Cardiac septum (tissue), 1 donor: ENCODE measurements around the gene TCF3. TPM values are rescaled to one million over a fixed set of nuclear protein-coding genes. Genes with fewer than 3 reads are reported as not detected.
"Not testable (repeated sequence)": the region's sequence is repeated elsewhere in the genome, so short reads cannot be mapped to it uniquely, and the experiment has no call there.

Source experiments
- DNase-seq: peaks from one replicate; pipeline ENCODE4 v3.0.0-alpha.2; 2020; ENCODE audit warnings: low spot score
- intact Hi-C: fragments of 100-400 bp; cut with DNase I; formaldehyde crosslinking; loops from one replicate; pipeline ENCODE4 v1.14.0; 2022
- total RNA-seq: library from RNA; stranded (reverse); fragmentation: NEBNext Ultra II Directional; extraction: Animal tissue kit (Norgen Biotek cat#: 25700); gene quantifications from one replicate; pipeline ENCODE4 v1.2.1, GENCODE V29; 2021
- donor health status: DM: no; HTN: no; CAD: no.

TCF3 gene
- total RNA-seq, 1 donor from 2014 or later = 27.7 TPM

DNA sequence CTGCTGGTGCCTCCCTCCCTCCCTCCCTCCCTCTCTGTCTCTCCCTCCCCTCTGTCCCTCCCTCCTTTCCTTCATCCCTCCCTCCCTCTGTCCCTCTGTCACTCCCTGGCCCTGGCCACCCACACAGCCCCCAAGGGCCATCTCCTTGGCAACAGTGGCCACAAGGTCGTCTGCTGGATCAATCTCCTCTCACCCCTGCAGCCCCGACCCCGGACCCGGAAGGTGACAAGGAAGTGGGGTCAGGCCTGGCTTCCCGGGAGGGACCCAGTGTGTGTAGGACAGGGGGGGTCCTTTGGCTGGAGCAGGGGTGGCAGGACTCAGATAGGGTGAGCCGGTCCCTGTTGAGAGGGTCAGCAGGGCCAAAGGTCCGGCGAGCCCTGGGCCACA, 21.9 kb upstream of the TCF3 start:
- DNase-seq = no peak
- intact Hi-C loops = loop anchor here (5.0 kb wide), 3 partner anchors 67 to 127 kb away; partner anchors contain the start of gene UQCR11

- intact Hi-C loops = loop anchor here (5.0 kb wide), 3 partner anchors 66 to 126 kb away; partner anchors contain the start of gene UQCR11
- no peak for DNase-seq
Observed at GRCh38 chr19:1673645-1674292, 21.4 kb upstream of the TCF3 start.

GRCh38 chr19:1672769-1673644, 20.6 kb upstream of the TCF3 start:
- no peak for DNase-seq
- intact Hi-C loops = loop anchor here (5.0 kb wide), 3 partner anchors 66 to 126 kb away; partner anchors contain the start of gene UQCR11

- intact Hi-C loops = loop anchor here (5.0 kb wide), 3 partner anchors 65 to 125 kb away; partner anchors contain the start of gene UQCR11
- no peak for DNase-seq
Observed at GRCh38 chr19:1672038-1672768, 19.8 kb upstream of the TCF3 start.

- no peak for DNase-seq
- intact Hi-C loops = loop anchor here (5.0 kb wide), 3 partner anchors 64 to 124 kb away; partner anchors contain the start of gene UQCR11
Observed at GRCh38 chr19:1671716-1672037, 19.3 kb upstream of the TCF3 start.

- DNase-seq = not testable (repeated sequence)
- intact Hi-C loops = loop anchor here (5.0 kb wide), 3 partner anchors 63 to 123 kb away; partner anchors contain the start of gene UQCR11
Observed at GRCh38 chr19:1670747-1671146, 18.3 kb upstream of the TCF3 start.

DNA sequence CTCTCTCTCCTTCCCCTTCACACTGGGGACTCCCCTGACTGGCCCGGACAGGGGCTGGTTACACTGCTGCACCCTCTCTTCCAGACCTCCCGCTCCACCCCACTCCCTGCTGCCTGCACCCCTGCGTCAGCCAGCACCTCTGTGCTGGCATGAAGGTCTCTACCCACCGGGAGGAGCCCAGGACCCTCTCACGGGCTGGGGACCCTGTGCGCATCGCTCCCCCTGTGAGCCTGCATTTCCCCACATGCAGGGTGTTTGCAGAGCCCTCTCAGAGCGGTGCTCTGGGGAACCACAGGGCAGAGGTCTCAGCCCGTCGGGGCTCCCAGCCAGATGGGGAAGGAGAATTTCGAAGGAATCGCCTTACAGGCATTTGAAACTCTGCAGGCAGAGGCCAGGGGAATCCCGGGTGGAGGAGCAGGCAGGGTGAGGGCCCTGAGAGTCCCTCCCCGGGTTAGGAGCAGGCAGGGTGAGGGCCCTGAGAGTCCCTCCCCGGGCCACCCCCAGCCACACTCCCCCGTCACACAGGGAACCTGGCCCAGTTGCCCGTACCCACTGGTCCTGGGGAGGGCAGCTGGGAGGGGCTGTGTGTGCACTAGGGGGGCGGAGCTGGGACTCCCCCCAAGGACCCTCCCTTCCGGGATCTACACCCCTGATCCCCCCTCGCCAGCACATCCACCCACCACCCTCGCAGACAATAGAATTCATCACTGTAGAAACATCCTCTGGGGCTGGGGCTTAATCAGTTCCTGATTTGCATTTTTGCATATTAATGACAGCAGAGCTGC, 16.3 kb upstream of the TCF3 start:
- DNase-seq = no peak
- intact Hi-C loops = no loop called here

- intact Hi-C loops = no loop called here
- no peak for DNase-seq
Observed at GRCh38 chr19:1668048-1668485, 15.7 kb upstream of the TCF3 start.

- no peak for DNase-seq
- intact Hi-C loops = no loop called here
Observed at GRCh38 chr19:1665565-1666047, 13.2 kb upstream of the TCF3 start.

GRCh38 chr19:1663852-1664251, 11.4 kb upstream of the TCF3 start:
- DNase-seq = no peak

GRCh38 chr19:1663227-1663626, 10.8 kb upstream of the TCF3 start:
- DNase-seq, intact Hi-C loops: not testable (repeated sequence)

More at GRCh38 chr19:1663852-1664251, 11.4 kb upstream of the TCF3 start:
- intact Hi-C loops = no loop called here

GRCh38 chr19:1661995-1662394, 9.6 kb upstream of the TCF3 start:
- intact Hi-C loops = no loop called here
- no peak for DNase-seq

GRCh38 chr19:1659084-1659427, 6.6 kb upstream of the TCF3 start:
- DNase-seq = no peak
- intact Hi-C loops = no loop called here

DNA sequence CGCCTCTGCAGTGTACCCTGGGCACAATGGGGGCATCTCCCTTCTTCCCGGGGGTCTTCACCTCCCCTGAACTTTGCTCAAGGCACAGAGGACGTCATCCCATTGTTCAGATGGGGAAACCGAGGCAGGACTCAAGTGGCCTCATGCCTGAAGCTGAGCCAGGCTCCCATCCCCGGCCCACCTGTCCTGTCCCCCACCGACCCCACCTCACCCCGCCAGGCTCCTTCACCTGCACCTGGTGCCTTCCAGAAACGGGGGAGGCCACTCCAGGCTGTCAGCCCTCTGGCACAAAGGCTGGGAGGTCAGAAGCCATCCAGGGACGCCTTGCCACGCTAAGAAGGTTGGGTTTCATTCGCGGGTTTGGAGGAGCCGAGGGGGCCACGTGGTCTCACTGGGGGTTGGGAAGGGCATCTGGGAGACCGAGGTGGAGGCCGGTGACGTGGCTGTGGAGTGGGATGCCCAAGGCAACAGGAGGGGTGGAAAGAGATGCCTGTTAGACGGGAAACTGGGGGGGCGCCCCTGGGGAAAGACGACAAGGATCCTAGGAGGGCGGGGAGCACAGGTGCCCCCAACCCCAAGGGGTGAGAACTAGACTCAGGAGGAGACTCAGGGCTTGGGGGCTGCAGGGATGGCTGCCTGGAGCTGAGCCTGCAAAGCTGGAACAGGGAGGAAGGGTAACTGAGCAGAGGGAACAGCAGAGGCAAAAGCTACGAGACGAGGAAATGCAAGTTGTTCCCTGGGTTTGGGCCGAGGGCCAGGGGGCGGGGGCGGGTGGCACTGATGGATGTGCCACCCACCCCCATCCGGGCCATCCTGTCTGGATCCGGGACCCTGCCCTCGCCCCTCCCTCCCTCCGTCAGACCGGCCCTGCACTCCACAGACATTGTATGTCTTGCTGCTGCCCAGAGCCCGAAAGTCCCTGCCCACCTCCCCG, 6.0 kb upstream of the TCF3 start:
- DNase-seq = no peak
- intact Hi-C loops = no loop called here

- intact Hi-C loops = no loop called here
- DNase-seq = no peak
Observed at GRCh38 chr19:1657746-1658145, 5.3 kb upstream of the TCF3 start.

DNA sequence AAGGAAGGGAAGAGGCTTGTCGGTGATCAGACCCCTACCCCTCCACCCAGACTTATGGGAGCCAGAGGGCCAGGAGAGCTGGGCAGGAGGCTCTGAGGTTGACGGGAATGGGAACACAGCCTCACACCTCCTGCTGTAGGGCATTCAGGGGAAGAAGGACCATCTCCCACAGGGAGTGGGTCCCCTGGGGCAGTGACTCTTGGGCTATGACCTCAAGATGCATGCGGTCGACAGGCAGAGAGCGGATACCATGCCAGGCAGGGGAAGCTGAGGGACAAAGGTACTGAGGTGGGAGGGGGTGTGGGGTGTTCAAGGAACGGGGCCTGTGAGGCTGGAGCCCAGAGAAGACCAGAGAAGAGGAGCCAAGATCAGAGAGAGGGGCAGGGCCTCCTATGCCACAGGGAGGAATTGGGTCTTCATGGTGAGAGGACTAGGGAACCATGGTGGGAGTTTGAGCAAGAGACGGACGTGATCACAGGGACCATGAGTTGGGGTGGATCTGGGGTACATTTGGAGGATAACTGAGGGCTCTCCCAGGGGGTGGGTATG, 4.6 kb upstream of the TCF3 start:
- intact Hi-C loops = no loop called here
- DNase-seq = no peak

DNA sequence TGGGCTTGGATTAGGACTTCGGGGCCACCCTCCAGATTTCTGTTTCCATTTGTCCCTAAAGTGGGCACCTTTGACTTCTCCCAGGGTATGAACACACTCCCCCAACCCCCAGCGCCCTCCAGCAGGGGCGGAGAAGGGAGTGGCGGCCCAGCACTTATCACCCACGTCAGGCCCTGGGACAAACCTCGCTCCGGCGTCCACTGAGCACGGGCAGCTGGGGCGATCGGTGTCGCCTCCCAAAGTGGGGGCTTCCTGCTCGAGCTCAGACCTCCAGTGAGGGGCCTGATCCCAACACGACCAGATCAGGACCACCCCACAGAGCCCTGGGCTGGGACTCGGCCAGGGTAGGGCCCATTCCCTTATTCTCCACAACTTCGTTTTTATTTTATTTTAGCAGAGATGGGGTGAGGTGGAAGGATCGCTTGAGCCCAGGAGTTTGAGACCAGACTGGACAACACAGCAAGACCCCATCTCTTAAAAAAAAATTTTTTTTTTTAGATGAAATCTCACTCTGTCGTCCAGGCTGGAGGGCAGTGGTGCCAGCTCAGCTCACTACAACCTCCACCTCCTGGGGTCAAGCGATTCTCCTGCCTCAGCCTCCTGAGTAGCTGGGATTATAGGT, 3.7 kb upstream of the TCF3 start:
- no peak for DNase-seq
- intact Hi-C loops = no loop called here
